Spleen (tissue), 7 donors: ENCODE measurements around the gene TIGD3.

Source experiments
- POLR2A ChIP-seq, 3 donors: fragments of 450-650 bp; IDR thresholded peaks; one replicate each; pipeline ENCODE4 v1.5.1; 2017; ENCODE audit warnings: antibody characterized with exemption in 3 of 3, mild to moderate bottlenecking in 1 of 3
- POLR2AphosphoS5 ChIP-seq, 3 donors: sonication (generic); formaldehyde crosslinking; IDR thresholded peaks; one replicate each; pipeline ENCODE4 v1.5.1; 2017; ENCODE audit warnings: antibody characterized with exemption in 3 of 3
- TF ChIP-seq, protein P1 (sequence below), 11 experiments: fragments of 200-600 bp in 7 of 11; fragments of 450-650 bp in 4 of 11; sonication (generic) in 4 of 11; IDR thresholded peaks in 8 of 11; conservative IDR thresholded peaks in 3 of 11; 1 replicate in 7 of 11; 2 replicates in 4 of 11; pipeline versions ENCODE4 v1.4.0 to v1.8.0; 2016 to 2021; ENCODE audit warnings: antibody characterized with exemption in 11 of 11, inconsistent platforms in 4 of 11, mild to moderate bottlenecking in 1 of 11
- donor health status: DM: no; HTN: no; CAD: no; lungs with moderate emphysema.
- donor health status: DM: no; HTN: no; CAD: no.
- donor health status: DM: no; HTN: no; CAD: no.

DNA sequence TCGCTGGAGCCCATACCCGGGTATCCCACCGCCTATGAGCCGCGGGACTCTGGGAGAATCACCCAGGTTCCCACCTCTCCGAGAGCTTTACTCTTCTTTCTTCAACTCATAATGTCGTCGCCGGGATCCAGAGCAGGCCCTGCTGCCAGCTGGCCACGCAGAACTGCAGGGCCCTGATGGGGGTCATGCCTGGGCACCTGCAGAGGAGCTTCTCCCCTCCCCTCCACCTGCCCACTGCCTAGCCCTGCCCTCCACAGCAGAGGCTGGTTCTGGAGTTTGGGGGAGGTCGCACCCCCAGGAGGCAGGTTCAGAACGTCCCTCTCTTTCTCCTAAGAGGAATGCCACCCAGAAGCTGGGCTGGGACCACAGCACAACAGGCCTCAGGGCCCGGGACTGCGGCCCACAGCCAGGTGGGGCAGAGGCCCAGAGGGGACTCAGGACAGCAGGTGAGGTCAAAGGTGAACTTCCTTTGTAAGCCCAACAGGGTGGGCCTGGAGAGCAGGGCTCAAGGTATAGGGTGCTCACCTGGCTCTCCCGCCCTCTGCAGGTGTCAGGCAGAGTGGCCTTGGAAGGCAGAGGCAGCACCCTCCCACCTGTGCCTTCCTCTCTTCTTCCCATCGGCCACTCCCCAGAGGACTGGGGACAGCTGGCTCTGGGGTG, 26.0 kb downstream of the TIGD3 start:
- TF ChIP-seq, protein P1, sequence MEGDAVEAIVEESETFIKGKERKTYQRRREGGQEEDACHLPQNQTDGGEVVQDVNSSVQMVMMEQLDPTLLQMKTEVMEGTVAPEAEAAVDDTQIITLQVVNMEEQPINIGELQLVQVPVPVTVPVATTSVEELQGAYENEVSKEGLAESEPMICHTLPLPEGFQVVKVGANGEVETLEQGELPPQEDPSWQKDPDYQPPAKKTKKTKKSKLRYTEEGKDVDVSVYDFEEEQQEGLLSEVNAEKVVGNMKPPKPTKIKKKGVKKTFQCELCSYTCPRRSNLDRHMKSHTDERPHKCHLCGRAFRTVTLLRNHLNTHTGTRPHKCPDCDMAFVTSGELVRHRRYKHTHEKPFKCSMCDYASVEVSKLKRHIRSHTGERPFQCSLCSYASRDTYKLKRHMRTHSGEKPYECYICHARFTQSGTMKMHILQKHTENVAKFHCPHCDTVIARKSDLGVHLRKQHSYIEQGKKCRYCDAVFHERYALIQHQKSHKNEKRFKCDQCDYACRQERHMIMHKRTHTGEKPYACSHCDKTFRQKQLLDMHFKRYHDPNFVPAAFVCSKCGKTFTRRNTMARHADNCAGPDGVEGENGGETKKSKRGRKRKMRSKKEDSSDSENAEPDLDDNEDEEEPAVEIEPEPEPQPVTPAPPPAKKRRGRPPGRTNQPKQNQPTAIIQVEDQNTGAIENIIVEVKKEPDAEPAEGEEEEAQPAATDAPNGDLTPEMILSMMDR (IDR thresholded peaks at IDR 0.05 in 8 of 11, conservative IDR thresholded peaks at IDR 0.05 in 3 of 11), result no peak
- TF ChIP-seq POLR2A (IDR thresholded peaks at IDR 0.05), result no peak
- no peak for TF ChIP-seq POLR2AphosphoS5 (IDR thresholded peaks at IDR 0.05)
